Activated CD4-positive, CD25-positive, alpha-beta regulatory T cell treated with anti-CD3 and anti-CD28 coated beads, Interleukin-2, amount 50 U/mL, for 72 hours (primary cell): ENCODE measurements around the gene MTHFD1L.

Experiments used
- DNase-seq: peaks from one replicate; pipeline ENCODE4 v3.0.0; 2021

MTHFD1L gene

GRCh38 chr6:151137542-151137941 is 272.0 kb downstream of the MTHFD1L start:
- DNase-seq = no peak

GRCh38 chr6:151139524-151139923 is 274.0 kb downstream of the MTHFD1L start:
- no peak for DNase-seq

DNA sequence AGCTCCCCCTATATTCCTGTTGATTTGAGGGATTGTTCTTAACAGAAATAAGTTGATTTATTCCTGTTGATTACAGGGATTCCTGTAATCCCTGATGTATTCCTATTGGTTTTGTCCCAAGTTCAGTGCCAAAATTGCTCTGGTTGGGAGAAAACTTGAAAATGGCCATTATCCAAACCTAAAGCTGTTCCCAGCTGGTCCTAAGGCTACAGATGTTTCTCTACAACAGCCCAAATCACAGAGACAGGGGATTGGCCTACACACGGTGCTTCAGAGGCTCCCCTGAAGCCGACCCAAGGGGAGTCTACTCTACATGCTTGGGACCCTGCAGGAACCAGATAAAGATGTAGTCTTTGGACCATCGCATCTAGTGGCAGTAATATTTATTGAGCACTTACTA is 275.3 kb downstream of the MTHFD1L start:
- no peak for DNase-seq

DNA sequence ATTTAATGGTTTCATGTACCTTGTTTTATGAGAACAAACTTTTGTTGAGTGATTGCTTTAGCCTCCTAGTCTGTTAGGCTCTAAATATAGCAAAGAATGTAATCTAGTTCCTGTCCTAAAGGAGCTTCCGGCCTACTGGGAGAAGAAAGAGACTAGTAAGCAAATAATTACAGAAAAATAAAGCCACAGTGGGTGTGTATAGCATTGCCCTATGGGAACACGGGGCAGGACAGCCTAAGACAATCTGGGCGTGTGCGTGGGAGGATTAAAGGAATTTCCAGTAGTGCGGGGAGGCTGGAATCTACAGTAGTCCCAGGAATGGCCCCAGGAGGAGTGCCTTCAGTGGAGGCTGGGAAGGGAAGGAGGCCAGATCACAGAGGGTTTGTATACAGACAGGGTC is 276.2 kb downstream of the MTHFD1L start:
- DNase-seq = no peak

DNA sequence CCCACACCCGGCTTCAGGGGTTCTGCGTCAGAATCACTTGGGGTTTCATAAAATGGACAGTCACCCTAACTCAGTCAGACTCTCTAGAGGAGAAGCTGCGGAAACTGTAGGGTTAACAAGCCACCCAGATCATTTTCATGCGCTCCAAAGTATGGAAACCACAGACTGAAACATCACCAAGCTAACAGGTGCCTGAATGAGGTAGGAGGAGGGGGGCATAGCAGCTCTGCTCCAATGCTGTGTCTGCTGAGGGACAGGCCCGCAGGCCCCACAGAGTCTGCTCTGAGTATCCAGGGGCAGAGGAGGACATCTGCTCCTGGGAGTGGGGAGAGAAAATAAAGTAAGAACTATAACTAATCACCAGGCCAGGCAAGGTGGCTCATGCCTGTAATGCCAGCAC is 277.2 kb downstream of the MTHFD1L start:
- no peak for DNase-seq

DNA sequence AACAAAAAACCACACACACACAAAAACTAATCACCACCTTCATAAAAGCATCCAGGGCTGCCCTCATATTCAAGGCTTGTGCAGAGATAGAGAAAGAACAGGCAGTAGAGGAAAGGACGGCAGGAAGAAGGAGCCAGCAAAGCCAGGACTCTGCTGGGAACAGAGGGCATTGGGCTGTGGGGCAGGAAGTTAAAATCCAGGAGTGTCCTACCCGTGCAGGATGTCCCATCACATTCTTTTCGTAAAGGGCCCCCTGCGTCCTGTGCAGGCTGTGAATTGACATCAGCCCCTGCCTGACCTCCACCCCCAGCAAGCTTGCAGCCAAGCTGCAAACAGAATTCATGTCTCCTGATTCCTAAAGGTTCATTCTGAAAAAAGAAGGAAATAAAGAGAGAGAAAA is 277.8 kb downstream of the MTHFD1L start:
- no peak for DNase-seq

DNA sequence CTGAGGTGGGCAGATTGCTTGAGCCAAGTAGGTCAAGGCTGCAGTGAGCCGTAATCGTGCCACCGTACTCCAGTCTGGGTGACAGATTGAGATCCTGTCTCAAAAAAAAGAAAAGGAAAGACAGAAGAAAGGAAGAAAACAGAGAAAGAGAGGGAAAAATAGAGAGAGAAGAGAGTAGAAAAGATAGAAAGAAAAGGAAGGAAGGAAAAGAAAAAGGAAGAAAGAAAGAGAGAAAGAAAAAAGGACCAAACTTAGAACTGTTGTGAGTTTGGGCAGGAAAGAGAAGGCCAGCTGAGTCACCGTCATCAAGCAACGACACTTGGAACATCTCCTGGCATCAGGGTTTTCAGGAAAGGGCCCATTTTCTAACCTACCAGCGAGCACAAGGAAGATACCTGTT is 278.3 kb downstream of the MTHFD1L start:
- no peak for DNase-seq

DNA sequence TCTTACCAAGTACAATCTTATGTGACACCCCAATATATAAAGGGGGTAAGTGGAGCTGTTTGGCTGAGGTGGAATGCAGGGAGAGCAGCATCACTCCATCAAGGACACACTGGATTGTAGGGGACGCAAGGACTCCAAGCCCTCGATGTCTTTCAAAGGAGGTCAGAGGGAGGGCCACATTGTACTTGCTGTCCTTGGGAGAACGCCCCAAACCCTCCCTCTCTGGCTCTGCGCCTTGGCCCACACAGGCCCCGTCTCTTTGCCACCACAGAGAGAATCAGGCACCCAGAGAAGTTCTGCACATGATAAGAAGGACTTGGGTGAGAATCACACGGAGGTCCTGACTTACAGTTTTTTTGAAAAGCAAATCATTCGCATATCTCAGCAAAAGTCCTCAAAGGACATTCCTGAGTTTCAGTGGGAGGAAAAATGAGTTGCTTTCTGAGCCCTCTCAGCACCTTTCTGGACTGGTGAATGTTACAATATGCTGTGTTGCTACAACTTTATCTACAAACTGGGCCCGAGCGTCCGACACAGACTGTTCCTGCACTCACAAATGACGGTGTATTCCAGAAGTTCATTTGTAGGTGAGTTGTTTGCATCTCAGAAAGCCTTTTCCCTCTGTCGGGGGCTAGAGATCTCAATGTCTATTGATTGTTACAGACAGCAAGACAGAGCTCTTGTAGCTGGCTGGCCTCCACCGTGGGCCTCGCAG is 281.8 kb downstream of the MTHFD1L start:
- DNase-seq = no peak

DNA sequence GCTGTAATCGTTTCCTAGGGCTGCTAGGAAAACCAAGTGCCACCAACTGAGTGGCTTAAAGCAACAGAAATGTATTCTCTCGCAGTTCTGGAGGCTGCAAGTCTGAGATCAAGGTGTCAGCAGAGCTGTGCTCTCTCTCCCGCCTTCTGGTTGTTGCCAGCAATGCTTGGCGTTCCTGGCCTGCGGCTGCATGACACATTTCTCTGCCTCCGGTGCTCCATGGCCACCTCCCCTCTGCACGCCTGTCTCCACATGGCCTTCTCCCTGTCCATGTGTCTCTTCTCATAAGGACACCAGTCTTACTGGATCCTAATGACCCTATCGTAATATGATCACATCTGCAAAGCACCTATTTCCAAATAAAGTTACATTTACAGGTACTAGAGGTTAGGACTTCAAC is 282.6 kb downstream of the MTHFD1L start:
- DNase-seq = no peak

GRCh38 chr6:151149793-151150192 is 284.3 kb downstream of the MTHFD1L start:
- no peak for DNase-seq
